LHCN-M2 (cell line): Measurements from ENCODE around the gene NDUFA7. TPM values are rescaled to one million over a fixed set of nuclear protein-coding genes. Genes with fewer than 3 reads are reported as not detected.
A peak's percentile ranks its signal among the peaks of the same experiment; 100 is the strongest.
"Not testable (repeated sequence)": the region's sequence is repeated elsewhere in the genome, so short reads cannot be mapped to it uniquely, and the experiment has no call there.

Experiments used
- DNase-seq: peaks from one replicate; pipeline ENCODE4 v3.0.0-alpha.2; 2012; ENCODE audit warnings: low read depth
- total RNA-seq: library from RNA; depleted of rRNA; stranded (reverse); fragments of >200 nt; gene quantifications from 2 replicates; pipeline ENCODE4 v1.2.3, GENCODE V29; 2014

Gene NDUFA7
- total RNA-seq, 1 experiment from 2014 or later = 34.9 TPM

GRCh38 chr19:8320564-8321066 is 560 bp downstream of the NDUFA7 start:
- DNase-seq = no peak

GRCh38 chr19:8319807-8320520 is 1.2 kb downstream of the NDUFA7 start:
- no peak for DNase-seq

- not testable (repeated sequence) for DNase-seq
These were observed 2.3 kb downstream of the NDUFA7 start for GRCh38 chr19:8318835-8319234.

- no peak for DNase-seq
These were observed 4.6 kb downstream of the NDUFA7 start for GRCh38 chr19:8316351-8317125.

GRCh38 chr19:8314981-8315640 is 6.1 kb downstream of the NDUFA7 start:
- not testable (repeated sequence) for DNase-seq

GRCh38 chr19:8311461-8312260 is 9.5 kb downstream of the NDUFA7 start:
- no peak for DNase-seq

GRCh38 chr19:8310342-8311055 is 10.7 kb downstream of the NDUFA7 start:
- no peak for DNase-seq

GRCh38 chr19:8308891-8309291 is 12.3 kb downstream of the NDUFA7 start:
- DNase-seq = no peak

- DNase-seq = peak; percentile 87
These were observed 13.0 kb downstream of the NDUFA7 start, which contains the start of gene CD320 for GRCh38 chr19:8307965-8308866. Gene CD320, minus strand, starts transcription at chr19:8308358. Its CDS starts 68 bp downstream, at chr19:8308290.

- no peak for DNase-seq
These were observed 13.7 kb downstream of the NDUFA7 start for GRCh38 chr19:8307400-8307964.

GRCh38 chr19:8306235-8307054 is 14.7 kb downstream of the NDUFA7 start:
- DNase-seq = no peak

- DNase-seq = no peak
These were observed 15.4 kb downstream of the NDUFA7 start for GRCh38 chr19:8305798-8306197.

- no peak for DNase-seq
These were observed 16.1 kb downstream of the NDUFA7 start for GRCh38 chr19:8304841-8305621.

- no peak for DNase-seq
These were observed 18.4 kb downstream of the NDUFA7 start for GRCh38 chr19:8302734-8303133.

GRCh38 chr19:8302357-8302691 is 18.9 kb downstream of the NDUFA7 start:
- no peak for DNase-seq

GRCh38 chr19:8291337-8291736 is 29.8 kb downstream of the NDUFA7 start:
- DNase-seq = not testable (repeated sequence)

GRCh38 chr19:8276508-8276907 is 44.7 kb downstream of the NDUFA7 start:
- not testable (repeated sequence) for DNase-seq

GRCh38 chr19:8269724-8270123 is 51.5 kb downstream of the NDUFA7 start:
- DNase-seq = no peak
